AG08395 (cell line): ENCODE measurements around the gene ADCY3.
A peak's percentile ranks its signal among the peaks of the same experiment; 100 is the strongest.

Source experiments
- DNase-seq: peaks from one replicate; pipeline ENCODE4 v3.0.0; 2012; ENCODE audit warnings: mixed read lengths, low spot score

Gene ADCY3

DNA sequence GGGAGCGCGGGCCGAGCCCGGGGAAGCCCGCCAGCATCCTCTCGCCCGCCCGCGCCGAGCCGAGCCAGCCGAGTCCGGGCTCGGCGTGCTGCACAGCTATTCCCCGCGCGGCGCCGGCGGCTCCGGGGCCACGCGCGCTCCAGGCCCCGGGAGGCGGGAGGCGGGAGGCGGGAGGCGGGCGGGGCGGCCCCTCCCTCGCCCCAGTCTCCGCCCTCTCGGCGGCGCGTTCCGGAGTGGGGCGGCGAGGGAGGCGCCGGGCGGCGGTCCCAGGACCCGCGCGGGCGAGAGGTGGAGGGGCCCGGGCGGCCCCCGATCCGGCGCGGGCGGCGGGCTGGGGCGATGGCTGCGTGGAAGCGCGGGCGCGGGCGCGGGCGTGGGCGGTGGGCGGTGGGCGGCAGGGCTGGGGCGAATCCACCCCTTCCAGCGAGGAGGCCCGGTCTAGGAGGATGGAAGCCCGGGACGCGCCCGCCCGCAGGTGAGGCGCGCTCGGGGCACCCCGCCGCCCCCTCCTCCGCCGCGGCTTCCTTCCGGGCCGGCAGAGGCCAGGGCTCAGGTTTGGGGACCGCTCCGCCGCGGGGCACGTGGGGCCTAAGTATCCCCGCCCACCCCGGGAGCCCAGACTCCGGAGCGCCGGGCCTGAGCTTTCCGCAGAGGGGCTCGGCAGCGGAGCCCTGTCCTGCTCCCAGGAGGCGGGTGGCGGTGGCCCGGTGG lies at the start of gene ADCY3:
ADCY3 (minus strand) TSS at position 140 of the 711 bp plus-strand sequence. CDS start 1,250 bp downstream, outside the sequence.
- peak; percentile 67 for DNase-seq

DNA sequence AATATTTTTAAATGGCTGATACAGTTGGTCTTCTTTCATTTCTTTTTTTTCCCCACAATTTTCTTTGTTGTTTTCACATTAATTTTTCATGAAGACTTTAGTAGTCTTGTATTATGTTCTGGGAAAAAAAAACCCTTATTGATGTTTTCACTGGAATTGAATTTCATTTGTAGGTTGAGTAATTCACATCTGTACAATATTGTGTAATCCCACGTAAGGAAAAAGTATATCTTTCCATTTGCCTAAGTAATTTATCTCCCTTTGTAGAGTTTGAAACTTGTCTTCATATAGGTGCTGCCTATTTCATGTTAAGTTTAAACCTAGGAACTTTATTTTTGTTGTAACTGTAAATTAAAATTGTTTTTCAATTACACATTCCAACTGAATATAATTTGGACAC lies 49.7 kb upstream of the ADCY3 start:
- DNase-seq: no peak

DNA sequence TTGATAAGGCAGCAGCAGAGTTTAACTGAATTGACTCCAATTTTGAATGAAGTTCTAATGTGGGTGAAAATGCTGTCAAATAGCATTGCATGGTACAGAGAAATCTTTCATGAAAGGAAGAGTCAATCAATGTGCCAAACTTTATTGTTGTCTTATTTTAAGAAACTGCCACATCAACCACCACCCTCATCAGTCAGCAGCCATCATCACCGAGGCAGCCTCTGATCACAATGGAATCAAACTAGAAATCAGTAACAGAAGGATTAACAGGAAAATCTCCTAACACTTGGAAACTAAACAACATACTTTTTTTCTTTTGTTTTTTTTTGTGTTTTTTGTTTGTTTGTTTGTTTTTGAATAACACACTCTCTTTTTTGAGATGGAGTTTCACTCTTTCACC lies 41.9 kb upstream of the ADCY3 start:
- no peak for DNase-seq

DNA sequence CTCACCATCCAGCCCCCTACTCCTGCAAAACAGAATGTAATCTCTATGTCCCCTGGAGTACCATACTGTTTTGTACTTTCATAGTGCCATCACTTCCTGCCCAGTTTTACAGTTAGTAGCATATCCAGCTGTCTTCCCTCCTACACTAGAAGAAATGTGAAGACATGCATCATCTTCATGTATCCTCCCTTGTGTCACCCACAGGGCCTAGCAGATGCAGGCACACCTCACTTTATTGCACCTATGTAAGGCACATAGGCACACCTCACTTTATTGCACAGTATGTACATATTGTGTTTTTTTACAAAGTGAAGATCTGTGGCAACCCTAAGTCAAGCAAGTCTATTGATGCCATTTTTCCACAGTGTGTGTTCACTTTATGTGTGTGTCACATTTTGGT lies 39.7 kb upstream of the ADCY3 start:
- no peak for DNase-seq

DNA sequence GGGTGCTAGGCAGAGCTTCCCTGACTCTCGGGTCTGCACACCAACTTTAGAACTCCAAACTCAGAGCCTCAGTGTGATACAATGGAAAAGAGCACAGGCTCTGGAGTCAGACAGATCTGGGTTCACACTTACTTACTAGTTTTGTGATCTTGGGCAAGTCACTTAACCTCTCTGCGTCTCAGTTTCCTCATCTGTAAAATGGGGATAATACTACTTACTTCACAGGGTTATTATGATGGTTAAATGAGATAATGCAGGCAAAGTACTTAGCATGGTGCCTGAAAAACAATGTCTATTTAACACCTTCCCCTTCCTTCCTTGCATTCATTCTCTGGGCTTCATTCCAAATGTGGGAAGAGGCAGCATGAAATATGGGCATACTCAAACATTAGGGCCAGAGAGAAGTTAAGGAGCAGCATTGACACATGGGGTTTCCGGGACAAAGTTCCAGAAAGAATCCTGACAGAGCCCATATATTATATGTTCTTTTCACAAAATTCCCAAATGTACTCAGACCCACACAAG lies 38.4 kb upstream of the ADCY3 start:
- DNase-seq: no peak

DNA sequence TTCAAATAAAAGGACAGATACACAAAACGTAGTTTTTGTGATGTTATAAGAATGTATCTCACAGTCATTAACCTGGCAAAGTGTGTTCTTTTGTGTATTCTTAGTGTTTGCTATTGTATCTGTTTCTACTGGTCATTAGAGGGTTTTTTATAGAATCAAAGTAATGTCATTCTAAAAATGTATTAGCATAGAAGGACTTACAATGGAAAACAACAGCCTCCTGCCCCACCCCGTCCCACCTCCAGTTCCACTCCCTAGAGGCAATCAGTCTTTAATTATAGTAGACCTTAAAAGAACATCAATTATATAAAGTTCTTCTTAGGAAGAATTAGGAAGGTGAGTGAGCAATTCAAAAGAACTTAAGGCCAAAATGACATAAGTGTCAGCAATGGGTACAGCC lies 37.9 kb upstream of the ADCY3 start:
- DNase-seq: no peak

DNA sequence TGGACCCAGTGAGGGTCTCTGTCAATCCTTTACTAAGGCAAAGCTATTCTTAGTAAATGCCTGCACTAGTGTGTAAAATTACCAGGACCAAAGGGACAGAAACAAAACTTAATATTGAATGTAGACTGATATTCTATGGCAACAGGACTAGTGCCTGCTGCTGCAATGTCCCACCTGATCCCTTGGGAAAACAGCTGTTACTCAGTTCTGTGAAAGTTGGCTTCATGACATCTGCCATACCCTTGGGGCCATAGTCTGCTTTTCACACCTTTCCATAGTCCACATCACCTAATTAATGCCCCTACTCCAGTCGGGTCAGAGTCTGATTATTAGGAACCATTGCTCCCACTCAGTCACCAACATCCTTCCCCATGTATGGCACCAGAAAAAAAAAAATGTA lies 37.2 kb upstream of the ADCY3 start:
- DNase-seq: no peak

DNA sequence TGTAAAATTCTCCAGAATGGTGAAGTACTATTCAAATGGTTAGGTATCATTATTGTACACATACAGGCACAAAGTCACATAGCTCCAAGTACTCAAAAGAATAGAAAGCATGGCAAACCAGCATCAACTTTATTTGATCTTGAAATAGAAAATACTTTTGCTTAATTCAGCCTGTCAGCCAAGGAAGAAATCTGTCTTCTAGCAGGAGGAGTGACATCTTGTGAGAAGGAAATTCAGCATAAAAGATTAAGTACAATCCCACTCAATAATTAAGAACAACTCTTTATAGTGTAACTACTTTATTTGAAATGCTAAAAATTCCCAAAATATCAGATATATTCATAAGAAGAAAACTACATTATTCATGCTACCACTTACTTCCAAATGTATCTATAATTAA lies 35.9 kb upstream of the ADCY3 start:
- DNase-seq: no peak

DNA sequence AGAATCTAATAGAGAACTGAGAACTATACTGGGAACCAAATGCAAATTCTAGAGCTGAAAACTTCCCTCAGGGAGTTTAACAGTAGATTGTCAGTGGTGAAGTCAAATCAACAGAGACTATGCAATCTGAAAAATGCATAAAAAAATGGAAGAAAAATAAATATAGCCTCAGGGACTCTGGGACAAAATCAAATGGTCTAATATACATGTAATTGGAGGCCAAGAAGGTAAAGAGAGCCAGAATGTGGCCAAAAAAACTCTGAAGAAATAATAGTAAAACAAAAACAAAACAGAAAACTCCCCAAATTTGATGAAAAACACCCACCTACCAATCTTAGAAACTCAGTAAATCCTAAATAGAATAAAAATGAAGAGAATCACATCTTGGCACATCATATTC lies 35.2 kb upstream of the ADCY3 start:
- DNase-seq: no peak

DNA sequence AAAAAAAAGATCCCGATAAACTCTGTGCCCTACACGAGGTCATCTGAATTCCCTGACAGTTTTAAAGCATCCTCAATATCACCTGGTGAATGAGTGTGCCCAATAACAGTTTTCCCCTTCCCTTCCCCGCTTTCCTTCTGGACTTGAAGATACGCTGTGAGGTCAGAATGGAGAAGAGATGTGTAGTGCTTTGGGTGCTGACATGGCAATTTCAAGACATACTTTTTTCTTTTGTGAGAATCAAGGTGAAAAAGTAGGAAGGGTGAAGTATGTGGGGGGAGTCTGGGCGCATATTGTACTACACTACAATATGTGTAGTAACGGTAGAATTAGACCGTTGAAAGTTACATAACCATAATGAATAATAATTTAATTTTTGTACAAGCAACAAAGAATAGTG lies 30.1 kb upstream of the ADCY3 start:
- DNase-seq: no peak

DNA sequence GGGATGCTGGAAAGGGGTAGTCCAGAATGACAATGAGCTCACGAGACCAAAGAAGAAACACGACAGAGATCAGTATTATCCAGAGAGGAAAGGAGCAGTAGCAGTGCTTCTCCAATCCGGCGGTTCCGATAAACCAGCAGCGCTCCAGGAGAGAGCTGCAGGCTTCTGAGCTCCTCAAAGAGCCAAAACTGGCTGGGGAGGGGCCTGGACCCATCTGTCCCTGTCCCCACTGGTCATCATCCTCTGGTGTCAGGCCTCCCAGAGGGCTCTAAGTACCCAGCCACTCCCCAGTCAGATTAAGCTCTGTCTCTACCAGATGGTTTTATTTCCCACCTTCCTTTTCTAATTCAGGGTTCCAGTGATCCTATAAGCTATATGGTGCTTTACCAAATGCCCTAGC lies 28.5 kb upstream of the ADCY3 start:
- DNase-seq: no peak

DNA sequence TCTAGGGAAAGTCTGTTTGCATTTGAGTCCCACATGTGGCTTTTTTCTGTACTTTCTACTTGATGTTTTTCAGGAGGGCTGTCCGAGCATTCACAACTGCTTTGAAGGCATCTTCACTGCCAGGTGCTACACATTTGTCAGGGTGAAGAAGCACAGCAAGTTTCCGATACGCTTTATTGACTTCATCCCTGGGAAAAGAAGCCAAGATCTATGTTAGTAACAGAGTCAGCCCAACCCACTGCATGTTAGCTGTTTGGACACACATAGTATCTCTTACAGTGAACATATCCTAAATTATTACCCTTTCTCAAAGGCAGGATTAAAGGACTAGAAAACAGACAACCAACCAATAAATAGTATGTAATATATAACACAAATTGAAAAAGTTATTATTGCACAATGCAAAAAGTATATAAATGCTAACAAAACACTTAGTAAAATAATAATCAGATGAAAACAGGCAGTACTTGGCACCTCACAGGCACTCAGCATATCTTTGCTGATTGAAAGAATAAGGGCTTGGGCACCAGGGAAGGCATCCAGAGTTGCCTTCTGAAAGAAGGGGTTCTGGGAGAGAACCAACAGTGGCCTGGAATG lies 27.6 kb upstream of the ADCY3 start:
- no peak for DNase-seq

DNA sequence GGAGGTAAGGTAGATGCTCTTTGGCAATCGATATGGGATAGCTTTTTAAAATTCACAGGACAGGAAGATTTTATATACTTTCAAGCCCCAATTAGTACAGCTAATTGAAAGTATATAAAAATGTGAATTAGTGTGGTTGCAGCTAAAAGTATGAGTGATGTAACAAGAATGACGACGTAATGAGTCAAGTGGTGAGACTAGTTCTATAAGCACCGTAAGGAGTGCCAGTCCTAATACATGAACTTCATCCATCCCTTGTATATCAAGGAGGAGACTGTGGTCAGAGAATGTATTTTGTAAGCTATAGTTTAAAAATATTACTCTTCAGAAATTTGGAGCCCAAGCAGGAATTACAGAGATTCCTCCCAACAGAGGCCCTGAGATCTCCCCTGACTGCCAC lies 25.9 kb upstream of the ADCY3 start:
- no peak for DNase-seq

DNA sequence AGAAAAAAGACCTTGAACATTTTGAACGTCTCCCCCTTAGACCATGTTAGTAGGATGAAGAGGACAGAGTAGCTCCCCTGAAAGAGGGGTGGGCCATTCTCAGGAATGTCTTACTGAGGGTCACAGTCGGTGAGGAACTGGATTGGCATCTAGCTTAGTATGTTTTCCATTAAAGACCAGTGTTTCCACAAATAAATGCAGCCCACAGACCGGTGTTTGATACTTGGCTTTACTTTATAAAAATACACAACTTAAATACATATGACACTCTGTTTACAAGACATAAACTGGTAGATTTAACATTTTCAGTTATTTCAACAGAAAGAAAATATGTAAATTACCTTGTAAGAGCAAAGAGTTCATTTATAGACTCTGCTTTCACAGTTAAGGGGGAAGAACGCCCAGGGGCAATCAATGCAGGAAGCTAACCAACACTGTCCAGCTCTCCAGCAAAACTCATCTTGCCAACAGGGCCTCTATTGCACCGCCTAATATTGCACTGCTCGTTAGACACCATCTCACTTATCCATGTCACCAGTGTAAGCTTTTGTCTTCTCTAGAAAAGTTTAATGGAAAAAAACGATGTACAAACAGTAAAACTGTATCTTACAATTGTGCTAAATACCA lies 23.5 kb upstream of the ADCY3 start:
- DNase-seq: no peak

DNA sequence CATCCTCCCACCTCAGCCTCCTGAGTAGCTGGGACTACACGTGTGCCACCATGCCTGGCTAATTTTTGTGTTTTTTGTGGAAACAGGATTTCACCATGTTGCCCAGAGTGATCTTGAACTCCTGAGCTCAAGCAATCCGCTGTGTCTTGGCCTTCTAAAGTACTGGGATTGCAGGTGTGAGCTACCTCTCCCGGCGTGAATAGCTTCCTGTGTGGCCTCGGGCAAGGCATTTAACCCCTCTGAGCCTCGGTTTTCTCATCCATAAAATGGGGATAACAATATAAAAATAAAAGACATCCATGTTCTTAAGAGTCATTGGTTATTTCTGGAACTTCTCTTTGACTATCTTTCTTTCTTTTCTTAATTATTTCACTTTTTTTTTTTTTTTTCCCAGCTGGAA lies 19.3 kb upstream of the ADCY3 start:
- DNase-seq: no peak

DNA sequence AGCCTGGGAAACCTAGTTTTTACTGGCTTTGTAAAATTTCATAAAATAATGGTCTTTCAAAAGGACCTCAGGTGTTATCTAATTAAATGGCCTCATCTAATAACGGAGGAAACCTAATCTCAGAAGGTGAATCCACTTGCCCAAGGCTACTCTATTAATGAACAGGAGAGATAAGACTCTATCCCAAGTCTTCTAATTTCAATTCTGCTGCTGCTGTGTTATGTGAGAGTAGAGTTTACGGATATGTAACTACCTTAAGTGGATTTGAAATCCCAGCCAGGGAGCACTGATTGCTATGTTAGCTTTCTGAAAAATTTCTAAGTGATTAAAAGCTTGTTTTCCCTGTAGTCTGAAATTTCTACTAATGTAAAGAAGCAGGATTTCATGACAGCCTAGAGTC lies 17.2 kb upstream of the ADCY3 start:
- DNase-seq: no peak

DNA sequence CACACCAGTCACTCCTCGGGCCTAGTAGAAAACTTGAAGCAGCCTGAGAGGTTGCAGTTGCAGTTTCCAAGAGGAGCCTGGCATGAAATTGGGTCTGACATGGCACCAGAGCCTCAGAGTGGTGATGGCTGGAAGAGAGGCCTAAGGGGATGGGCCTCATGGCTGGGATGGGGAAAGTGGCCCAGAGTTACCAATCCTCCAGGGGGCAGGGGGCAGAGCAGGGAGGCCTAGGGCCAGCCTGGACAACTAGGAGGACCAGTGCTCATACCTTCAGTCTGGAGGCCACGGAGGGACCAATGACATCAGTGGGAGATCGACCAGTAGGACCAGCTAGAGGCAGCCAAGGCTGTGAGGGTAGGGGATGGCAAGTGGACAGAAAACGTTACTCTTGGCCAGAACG lies 15.1 kb upstream of the ADCY3 start:
- DNase-seq: no peak

DNA sequence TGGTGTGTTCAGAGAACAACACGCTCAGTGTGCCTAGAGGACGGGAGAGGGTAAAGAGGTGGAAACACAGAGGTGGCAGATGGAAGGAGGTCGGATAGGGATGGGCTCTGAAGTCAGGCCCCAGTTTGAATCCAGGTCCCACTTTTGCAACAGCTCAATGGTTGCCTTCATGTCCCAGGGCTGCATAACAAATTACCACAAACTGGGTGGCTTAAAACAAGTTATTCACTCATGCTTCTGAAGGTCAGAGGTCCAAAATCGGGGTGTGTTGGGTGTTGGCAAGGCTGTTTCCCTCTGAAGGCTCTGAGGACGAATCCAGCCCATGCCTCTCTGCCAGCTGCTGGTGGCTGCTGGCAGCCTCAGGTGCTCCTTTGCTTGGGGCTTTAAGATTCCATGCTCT lies 12.7 kb upstream of the ADCY3 start:
- no peak for DNase-seq

DNA sequence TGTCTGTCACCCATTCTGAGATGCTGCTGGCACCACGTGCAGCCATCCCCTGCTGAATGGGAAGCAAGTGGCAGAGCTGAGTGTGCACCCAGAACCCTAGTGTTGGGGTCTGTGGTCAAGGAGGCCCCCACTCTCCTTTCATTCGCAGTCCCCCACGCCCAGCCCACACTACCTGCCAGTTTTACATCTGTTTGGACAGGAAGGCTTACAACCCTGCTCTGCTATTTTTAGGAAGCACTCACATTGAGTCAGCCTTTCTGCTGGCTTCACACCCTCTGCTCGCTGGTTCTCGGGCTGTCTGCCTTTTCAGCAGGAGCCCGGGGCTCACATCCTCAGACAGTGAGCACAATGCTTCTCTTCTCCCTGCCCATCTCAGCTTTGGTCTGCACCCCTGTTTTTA lies 10.7 kb upstream of the ADCY3 start:
- DNase-seq: no peak

DNA sequence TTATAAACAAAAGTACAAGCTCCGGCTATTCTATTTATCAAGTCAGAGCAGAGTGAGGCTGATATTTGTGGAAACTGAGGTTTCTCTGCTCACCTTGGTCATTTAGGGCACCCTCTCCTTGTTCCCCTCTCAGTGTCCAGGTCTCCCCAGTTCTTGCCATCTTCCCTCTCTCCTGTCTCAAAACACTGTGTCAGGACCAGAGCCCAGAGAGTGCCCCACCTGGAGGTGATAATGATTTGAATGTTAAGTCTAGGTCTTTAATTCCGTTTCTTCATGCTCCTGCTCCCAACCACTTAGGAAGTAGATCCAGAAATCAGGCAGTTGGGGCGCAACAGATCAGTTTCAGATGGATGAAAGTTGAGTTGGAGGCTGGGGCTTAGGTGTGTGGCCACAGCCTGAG lies 9.2 kb upstream of the ADCY3 start:
- no peak for DNase-seq

DNA sequence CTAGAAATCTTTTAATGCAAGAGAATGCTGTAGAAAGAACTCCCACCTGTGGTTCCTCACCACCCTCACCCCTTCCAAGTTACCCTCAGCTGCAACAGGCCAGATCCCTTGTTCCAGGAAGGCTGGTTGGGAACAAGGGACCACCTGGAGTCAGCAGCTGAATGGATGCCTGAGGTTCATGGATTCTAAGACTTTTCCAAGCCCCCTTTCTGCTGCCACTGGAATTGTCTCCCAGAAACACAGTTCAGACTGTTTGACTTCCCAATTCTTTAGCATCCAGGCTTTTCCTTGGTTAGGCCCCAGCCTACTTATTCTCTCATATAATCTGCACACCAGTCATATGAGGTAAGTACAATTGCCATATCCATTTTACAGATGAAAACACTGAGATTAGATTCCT lies 8.0 kb upstream of the ADCY3 start:
- no peak for DNase-seq

DNA sequence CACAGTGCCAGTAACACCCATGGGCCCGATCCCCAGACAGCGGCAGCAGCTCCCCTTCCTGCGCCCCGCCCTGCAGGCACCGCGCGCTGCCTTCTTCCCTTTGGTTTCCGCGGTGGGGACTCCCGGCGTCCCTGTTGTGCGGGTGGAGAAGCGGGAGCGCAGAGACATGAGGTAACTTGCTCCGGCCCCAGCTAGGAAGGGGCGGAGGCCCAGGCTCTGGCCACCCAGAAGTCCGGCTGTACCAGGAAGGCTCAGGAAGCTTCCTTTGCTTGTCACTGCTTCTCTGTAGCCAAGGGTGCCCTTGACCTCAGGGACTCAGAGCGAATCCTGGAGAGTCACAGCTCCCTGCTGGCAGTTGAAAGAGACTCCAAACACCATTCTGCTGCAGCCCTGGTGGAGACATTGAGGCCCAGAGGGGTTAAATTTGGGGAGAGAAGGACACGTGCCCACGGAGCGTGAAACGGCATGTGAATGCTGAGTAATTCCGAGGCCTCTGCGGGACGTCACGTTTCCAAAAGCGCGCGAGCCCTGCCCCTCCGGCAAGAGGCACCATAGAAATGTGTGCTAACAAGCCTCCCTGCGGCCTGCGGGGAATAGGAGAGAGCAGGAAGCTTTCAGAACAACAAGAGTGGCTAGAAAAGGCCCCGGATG lies 6.7 kb upstream of the ADCY3 start:
- DNase-seq: peak; percentile 56

DNA sequence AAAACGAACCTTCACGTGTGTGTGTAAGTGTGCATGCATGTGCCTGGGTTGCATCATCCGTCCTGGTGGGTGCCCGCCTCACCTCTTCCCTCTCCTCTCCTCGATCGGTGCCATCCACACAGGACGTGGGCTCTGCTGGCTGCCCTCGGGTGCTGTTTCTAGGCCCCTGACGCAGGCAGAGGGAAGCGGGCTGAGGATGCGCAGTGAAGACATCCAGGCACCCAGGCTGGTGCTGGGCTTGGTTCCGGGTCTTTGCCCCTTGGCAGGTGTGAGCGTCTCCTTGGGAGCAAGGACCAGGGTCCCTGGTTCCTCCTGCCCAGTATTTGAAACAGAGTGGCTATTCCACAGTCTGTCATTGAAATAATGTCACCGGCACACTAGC lies 6.2 kb upstream of the ADCY3 start:
- DNase-seq: no peak
